Measurements from ENCODE around the gene PSMB8. TPM values are rescaled to one million over a fixed set of nuclear protein-coding genes. Genes with fewer than 3 reads are reported as not detected.
A peak's percentile ranks its signal among the peaks of the same experiment; 100 is the strongest.

The PSMB8 gene
- total RNA-seq, 6 donors from 2014 or later = 48.2 to 110 (median 71.7) TPM

DNA sequence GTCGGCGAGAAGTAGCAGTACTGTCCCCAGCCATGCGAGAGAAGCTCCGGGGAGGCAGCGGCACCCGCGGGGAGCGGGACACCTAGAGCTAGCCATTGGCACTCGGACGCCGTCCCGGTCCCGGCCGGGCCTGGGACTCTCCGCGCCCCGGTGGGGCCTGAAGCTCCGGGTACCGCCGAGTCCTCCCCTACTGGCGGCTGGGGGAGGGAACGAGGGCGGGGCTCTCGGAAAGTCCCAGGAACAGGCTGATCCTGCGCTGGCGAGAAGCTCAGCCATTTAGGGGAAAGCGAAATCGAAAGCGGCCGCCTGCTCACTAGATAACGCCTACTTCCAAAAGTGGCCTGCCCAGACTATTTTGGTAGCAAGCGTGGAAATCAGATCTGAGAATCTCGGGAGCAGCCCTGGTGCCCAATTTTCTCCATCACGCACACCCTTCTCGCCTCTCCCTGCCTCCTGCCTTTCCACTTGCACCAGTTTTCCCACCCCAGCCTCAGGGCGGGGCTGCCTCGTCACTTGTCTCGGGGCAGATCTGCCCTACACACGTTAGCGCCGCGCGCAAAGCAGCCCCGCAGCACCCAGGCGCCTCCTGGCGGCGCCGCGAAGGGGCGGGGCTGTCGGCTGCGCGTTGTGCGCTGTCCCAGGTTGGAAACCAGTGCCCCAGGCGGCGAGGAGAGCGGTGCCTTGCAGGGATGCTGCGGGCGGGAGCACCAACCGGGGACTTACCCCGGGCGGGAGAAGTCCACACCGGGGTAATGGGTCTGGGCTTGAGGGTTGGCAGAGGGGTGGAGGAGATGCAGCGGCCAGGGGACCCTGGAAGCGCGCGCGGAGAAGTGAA is 9.9 kb upstream of the PSMB8 start, which contains the start of the genes PSMB9 and TAP1:
Gene PSMB9 (plus strand): TSS at position 652 of the 835 bp plus-strand sequence. CDS start 38 bp downstream, at position 690.
Gene TAP1 (minus strand): TSS at position 164 of the 835 bp plus-strand sequence. CDS start 68 bp downstream, at position 96.
- Histone ChIP-seq H3K36me3 (peaks cover 12 to 59% (median 28%) of the 10 kb centered on the region in 4 donors), H3K9me3 (no peaks in the 10 kb centered on the region), H3K4me1 (peaks cover 25 to 54% (median 42%) of the 10 kb centered on the region in 4 donors), H3K27me3 (no peaks in the 10 kb centered on the region), H3K4me3 (peak within 1 kb of the TSS; percentile 62 to 90 (median 74)), H3K27ac (peak within 1 kb of the TSS; percentile 98)
- peak; percentile 98 to 99 for DNase-seq
- WGBS, 2 donors = 0 to 1% methylated on average over 21 to 25 of the region's 68 CpGs
- TF ChIP-seq POLR2A (IDR thresholded peaks at IDR 0.05) (peak; percentile 95 to 99 (median 96)), CTCF (IDR thresholded peaks at IDR 0.05) (peak; percentile 48 to 99 (median 91)), EP300 (IDR thresholded peaks at IDR 0.05) (peak in 3 of 4 donors; percentile 63 to 91 (median 85)), POLR2AphosphoS5 (IDR thresholded peaks at IDR 0.05) (peak; percentile 84 to 98)
- peak; percentile 98 for ATAC-seq (ENCODE audit: low FRiP score in 2 of 2)

GRCh38 chr6:32852844-32853540 is 9.1 kb upstream of the PSMB8 start:
- Histone ChIP-seq H3K4me1 (peaks cover 25 to 58% (median 48%) of the 10 kb centered on the region in 4 donors), H3K27me3 (no peaks in the 10 kb centered on the region), H3K9me3 (no peaks in the 10 kb centered on the region), H3K36me3 (peaks cover 19 to 59% (median 30%) of the 10 kb centered on the region in 4 donors), H3K27ac (peak overlapping the region; percentile 98), H3K4me3 (peak overlapping the region; percentile 62 to 90 (median 74))
- TF ChIP-seq EP300 (IDR thresholded peaks at IDR 0.05) (no peak), CTCF (IDR thresholded peaks at IDR 0.05) (peak in 1 of 6 experiments; percentile 38), POLR2A (IDR thresholded peaks at IDR 0.05) (peak in 1 of 4 donors; percentile 40), POLR2AphosphoS5 (IDR thresholded peaks at IDR 0.05) (peak in 1 of 2 donors; percentile 30)
- 1 to 2% methylated on average over 11 to 39 of the region's 41 CpGs for WGBS, 2 donors
- ATAC-seq (ENCODE audit: low FRiP score in 2 of 2) = peak; percentile 48 to 49
- peak; percentile 65 to 88 for DNase-seq

DNA sequence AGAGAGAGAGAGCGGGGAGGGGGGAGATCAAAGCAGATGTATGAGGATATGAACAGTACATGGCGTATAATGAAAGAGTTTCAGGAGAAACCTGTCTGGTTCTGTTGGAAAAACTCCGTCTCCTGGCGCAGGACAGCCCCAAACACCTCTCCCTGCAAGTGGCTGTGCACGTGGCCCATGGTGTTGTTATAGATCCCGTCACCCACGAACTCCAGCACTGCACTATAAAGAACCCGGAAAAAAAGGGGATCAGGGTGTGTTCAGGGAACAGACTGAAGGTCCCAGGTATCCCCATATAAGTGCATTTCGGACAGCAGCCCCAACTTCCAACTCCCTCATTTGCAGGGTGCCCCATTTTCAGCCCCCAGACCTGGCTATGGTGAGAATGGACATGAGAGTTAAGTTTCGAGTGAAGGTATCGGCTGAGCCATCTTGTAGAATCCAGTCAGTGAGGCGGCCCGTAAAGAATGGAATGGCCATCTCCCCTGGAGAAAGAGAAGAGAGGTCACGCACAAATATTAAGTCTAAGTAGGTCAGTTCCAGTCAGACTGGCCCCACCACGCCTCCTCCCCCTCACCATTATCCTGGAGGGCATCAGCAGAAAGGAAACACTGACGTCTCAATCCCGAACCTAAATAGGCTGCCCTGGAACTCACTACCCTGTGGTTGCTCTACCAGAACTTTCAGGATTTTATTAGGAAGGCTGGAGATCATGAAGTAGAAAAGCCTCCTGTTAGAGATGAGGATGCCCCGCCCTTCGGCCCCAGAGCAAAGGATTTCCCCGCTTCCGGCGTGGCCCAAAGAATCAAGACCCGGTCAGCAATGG is 8.4 kb upstream of the PSMB8 start:
- peak in 1 of 2 donors; percentile 19 for ATAC-seq (ENCODE audit: low FRiP score in 2 of 2)
- Histone ChIP-seq H3K4me3 (peak overlapping the region; percentile 62 to 90 (median 74)), H3K36me3 (peaks cover 25 to 59% (median 36%) of the 10 kb centered on the region in 4 donors), H3K27ac (peak overlapping the region; percentile 98), H3K27me3 (no peaks in the 10 kb centered on the region), H3K9me3 (no peaks in the 10 kb centered on the region), H3K4me1 (peaks cover 31 to 65% (median 49%) of the 10 kb centered on the region in 4 donors)
- peak in 1 of 2 donors; percentile 62 for DNase-seq
- 38 to 46% methylated on average over 20 to 23 of the region's 23 CpGs for WGBS, 2 donors
- TF ChIP-seq CTCF (IDR thresholded peaks at IDR 0.05) (no peak), EP300 (IDR thresholded peaks at IDR 0.05) (no peak), POLR2A (IDR thresholded peaks at IDR 0.05) (no peak), POLR2AphosphoS5 (IDR thresholded peaks at IDR 0.05) (peak in 1 of 2 donors; percentile 21)

- Histone ChIP-seq H3K4me1 (peaks cover 42 to 74% (median 58%) of the 10 kb centered on the region in 4 donors), H3K36me3 (peaks cover 35 to 60% (median 46%) of the 10 kb centered on the region in 4 donors), H3K4me3 (peak overlapping the region in 1 of 4 donors; percentile 90), H3K27ac (peak overlapping the region in 2 of 4 donors; percentile 12 to 98), H3K9me3 (no peaks in the 10 kb centered on the region), H3K27me3 (no peaks in the 10 kb centered on the region)
- DNase-seq (no peak), ATAC-seq (ENCODE audit: low FRiP score in 2 of 2) (no peak)
- 87 to 90% methylated on average over 4 of the region's 4 CpGs for WGBS, 2 donors
- TF ChIP-seq CTCF (IDR thresholded peaks at IDR 0.05) = no peak
- no peak for TF ChIP-seq POLR2A (IDR thresholded peaks at IDR 0.05)
- TF ChIP-seq EP300 (IDR thresholded peaks at IDR 0.05) = no peak
- no peak for TF ChIP-seq POLR2AphosphoS5 (IDR thresholded peaks at IDR 0.05)
These were observed 7.2 kb upstream of the PSMB8 start for GRCh38 chr6:32851025-32851424.

Data from upper lobe of left lung (tissue), 6 donors.